Loucy (cell line): ENCODE results near the gene FARP1.

Source experiments
- EZH2phosphoT487 ChIP-seq: fragments of 200-600 bp; IDR thresholded peaks from 2 replicates; pipeline ENCODE4 v1.6.1; 2018; ENCODE audit warnings: antibody characterized with exemption, mild to moderate bottlenecking, moderate library complexity, borderline replicate concordance
- TF ChIP-seq, protein P1 (sequence below): fragments of 200-600 bp; sonication (generic); conservative IDR thresholded peaks from 2 replicates; pipeline ENCODE4 v1.5.1; 2014; ENCODE audit warnings: mild to moderate bottlenecking, antibody characterized with exemption, low read length

DNA sequence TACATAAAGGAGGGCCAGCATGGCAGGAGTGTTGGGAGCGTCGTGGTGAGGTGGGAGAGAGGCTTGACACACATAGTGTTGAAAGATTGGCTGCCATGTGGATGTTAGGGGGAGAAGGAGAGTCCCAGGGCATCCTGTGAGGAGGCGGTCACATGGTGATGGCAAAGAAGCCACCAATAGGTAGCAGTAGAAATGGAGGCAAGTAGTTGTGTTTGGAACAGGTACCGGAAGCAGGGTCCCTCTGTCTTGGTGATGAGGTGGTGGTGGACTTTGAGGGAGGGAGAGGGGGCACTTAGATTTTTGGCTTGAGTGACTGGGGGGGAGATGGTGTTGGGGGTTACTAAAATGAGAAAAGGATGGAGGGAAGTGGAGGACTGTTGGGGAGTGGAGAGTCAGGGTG is 227.4 kb downstream of the FARP1 start:
- TF ChIP-seq, protein P1, sequence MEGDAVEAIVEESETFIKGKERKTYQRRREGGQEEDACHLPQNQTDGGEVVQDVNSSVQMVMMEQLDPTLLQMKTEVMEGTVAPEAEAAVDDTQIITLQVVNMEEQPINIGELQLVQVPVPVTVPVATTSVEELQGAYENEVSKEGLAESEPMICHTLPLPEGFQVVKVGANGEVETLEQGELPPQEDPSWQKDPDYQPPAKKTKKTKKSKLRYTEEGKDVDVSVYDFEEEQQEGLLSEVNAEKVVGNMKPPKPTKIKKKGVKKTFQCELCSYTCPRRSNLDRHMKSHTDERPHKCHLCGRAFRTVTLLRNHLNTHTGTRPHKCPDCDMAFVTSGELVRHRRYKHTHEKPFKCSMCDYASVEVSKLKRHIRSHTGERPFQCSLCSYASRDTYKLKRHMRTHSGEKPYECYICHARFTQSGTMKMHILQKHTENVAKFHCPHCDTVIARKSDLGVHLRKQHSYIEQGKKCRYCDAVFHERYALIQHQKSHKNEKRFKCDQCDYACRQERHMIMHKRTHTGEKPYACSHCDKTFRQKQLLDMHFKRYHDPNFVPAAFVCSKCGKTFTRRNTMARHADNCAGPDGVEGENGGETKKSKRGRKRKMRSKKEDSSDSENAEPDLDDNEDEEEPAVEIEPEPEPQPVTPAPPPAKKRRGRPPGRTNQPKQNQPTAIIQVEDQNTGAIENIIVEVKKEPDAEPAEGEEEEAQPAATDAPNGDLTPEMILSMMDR = no peak
- no peak for TF ChIP-seq EZH2phosphoT487
